Stimulated activated CD8-positive, alpha-beta memory T cell treated with anti-CD3 and anti-CD28 coated beads, Interleukin-4, amount 100 ng/mL, for 48 hours (primary cell): ENCODE measurements around the gene FAM3A.
A peak's percentile ranks its signal among the peaks of the same experiment; 100 is the strongest.

ENCODE experiments used
- DNase-seq: peaks from one replicate; pipeline ENCODE4 v3.0.0-alpha.2; 2020

The FAM3A gene

GRCh38 chrX:154478728-154479622 is 37.1 kb downstream of the FAM3A start, which contains the start of gene LAGE3:
TSS of gene LAGE3 (minus strand) at chrX:154479281. CDS start at chrX:154478915, 366 bp downstream.
- peak; percentile 96 for DNase-seq

GRCh38 chrX:154477891-154478477 is 38.0 kb downstream of the FAM3A start:
- DNase-seq = no peak

- no peak for DNase-seq
Measured at GRCh38 chrX:154476821-154477220, 39.2 kb downstream of the FAM3A start.

- no peak for DNase-seq
Measured at GRCh38 chrX:154473683-154474082, 42.3 kb downstream of the FAM3A start.

GRCh38 chrX:154472685-154473632 is 43.1 kb downstream of the FAM3A start:
- no peak for DNase-seq

GRCh38 chrX:154471839-154472684 is 44.0 kb downstream of the FAM3A start:
- DNase-seq = no peak

GRCh38 chrX:154470914-154471568 is 45.0 kb downstream of the FAM3A start:
- no peak for DNase-seq

- no peak for DNase-seq
Measured at GRCh38 chrX:154470434-154470833, 45.6 kb downstream of the FAM3A start.

GRCh38 chrX:154469880-154470279 is 46.2 kb downstream of the FAM3A start:
- DNase-seq = no peak

GRCh38 chrX:154469114-154469513 is 46.9 kb downstream of the FAM3A start:
- DNase-seq = no peak

GRCh38 chrX:154468217-154468616 is 47.8 kb downstream of the FAM3A start:
- DNase-seq = no peak

- DNase-seq = no peak
Measured at GRCh38 chrX:154467556-154467955, 48.5 kb downstream of the FAM3A start.

- no peak for DNase-seq
Measured at GRCh38 chrX:154466907-154467306, 49.1 kb downstream of the FAM3A start.

- DNase-seq = no peak
Measured at GRCh38 chrX:154466036-154466435, 50.0 kb downstream of the FAM3A start.

- DNase-seq = no peak
Measured at GRCh38 chrX:154465601-154466000, 50.4 kb downstream of the FAM3A start.

- no peak for DNase-seq
Measured at GRCh38 chrX:154464806-154465365, 51.1 kb downstream of the FAM3A start.

- no peak for DNase-seq
Measured at GRCh38 chrX:154463611-154464220, 52.3 kb downstream of the FAM3A start.

- no peak for DNase-seq
Measured at GRCh38 chrX:154462396-154462795, 53.6 kb downstream of the FAM3A start.

GRCh38 chrX:154460326-154460725 is 55.7 kb downstream of the FAM3A start:
- no peak for DNase-seq

- no peak for DNase-seq
Measured at GRCh38 chrX:154459832-154460231, 56.2 kb downstream of the FAM3A start.
